GM12864 (cell line): Measurements from ENCODE around the gene HIRIP3.
"Not testable (repeated sequence)": the region's sequence is repeated elsewhere in the genome, so short reads cannot be mapped to it uniquely, and the experiment has no call there.

Experiments used
- DNase-seq: peaks from one replicate; pipeline ENCODE4 v3.0.0-alpha.2; 2011; ENCODE audit warnings: low read depth
- H3K4me3 ChIP-seq: 2 replicates; pipeline ENCODE4 v1.5.1; 2011; ENCODE audit warnings: mild to moderate bottlenecking, low read depth, low read length, control low read depth
- TF ChIP-seq, protein P1 (sequence below): IDR thresholded peaks from 2 replicates; pipeline ENCODE4 v1.5.1; 2011; ENCODE audit warnings: low read depth, mild to moderate bottlenecking, moderate library complexity, low read length, control low read depth, inconsistent platforms; ENCODE audit errors: missing control alignments

The HIRIP3 gene

GRCh38 chr16:30016555-30017276, 21.3 kb upstream of the HIRIP3 start:
- no peak overlapping the region for H3K4me3 ChIP-seq
- TF ChIP-seq, protein P1, sequence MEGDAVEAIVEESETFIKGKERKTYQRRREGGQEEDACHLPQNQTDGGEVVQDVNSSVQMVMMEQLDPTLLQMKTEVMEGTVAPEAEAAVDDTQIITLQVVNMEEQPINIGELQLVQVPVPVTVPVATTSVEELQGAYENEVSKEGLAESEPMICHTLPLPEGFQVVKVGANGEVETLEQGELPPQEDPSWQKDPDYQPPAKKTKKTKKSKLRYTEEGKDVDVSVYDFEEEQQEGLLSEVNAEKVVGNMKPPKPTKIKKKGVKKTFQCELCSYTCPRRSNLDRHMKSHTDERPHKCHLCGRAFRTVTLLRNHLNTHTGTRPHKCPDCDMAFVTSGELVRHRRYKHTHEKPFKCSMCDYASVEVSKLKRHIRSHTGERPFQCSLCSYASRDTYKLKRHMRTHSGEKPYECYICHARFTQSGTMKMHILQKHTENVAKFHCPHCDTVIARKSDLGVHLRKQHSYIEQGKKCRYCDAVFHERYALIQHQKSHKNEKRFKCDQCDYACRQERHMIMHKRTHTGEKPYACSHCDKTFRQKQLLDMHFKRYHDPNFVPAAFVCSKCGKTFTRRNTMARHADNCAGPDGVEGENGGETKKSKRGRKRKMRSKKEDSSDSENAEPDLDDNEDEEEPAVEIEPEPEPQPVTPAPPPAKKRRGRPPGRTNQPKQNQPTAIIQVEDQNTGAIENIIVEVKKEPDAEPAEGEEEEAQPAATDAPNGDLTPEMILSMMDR, result no peak
- no peak for DNase-seq

- H3K4me3 ChIP-seq, DNase-seq: not testable (repeated sequence)
Observed at GRCh38 chr16:30015450-30015849, 20.0 kb upstream of the HIRIP3 start.

DNA sequence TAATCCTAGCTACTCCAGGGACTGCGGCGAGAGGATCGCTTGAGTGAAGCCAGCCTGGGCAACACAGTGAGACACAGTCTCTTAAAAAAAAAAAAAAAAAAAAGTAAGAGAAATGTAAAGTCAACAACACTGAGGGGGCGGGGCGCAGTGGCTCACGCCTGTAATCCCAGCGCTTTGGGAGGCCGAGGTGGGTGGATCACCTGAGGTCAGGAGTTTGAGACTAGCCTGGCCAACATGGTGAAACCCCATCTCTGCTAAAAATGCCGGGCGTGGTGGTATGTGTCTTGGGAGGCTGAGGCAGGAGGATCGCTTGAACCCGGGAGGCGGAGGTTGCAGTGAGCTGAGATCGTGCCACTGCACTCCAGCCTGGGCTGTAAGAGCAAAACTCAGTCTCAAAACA, 17.2 kb upstream of the HIRIP3 start:
- DNase-seq, result not testable (repeated sequence)

GRCh38 chr16:30011714-30012504, 16.5 kb upstream of the HIRIP3 start:
- no peak overlapping the region for H3K4me3 ChIP-seq
- TF ChIP-seq, protein P1, result no peak
- DNase-seq, result no peak

More for the DNA sequence above, 17.2 kb upstream of the HIRIP3 start:
- H3K4me3 ChIP-seq, result not testable (repeated sequence)

DNA sequence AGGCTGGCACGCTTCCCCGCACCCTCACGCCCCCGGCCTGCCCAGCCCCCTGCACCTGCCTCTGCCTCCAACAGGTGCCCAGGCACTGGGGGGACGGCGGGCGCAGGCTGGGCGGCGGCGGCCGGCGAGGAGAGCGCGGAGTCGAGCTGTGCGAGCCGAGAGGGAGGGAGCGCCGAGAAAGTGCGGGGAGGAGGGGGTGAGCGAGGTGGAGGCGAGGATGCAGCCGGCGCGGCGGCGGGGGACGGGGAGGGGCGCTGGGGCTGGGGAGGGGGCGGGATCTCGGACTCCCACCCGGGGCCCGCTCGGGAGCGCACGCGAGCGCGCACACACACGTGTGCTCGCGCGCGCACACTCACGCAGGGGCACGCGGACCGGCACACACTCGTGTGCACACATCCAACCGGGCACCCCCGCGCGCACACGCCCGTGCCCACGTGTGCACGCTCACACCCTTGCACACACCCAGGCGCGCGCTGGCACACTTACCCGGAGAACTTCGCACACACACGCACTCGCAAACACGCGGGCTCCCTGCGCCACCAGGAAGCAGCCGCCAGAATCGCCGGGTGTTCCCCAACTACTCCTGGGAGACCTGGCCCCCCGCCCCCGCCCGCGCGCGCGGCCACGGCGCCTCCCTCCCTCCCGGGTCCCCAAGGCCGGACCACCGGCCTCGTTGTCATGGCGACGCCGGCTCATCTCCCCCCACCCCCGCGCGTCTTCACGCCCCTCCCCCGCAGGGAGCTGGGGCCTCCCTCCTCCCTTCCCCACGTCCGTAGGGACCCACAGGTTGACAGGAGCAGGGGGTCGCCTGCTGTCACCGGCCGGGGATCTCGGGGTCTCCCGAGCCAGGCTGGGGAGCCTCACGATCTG, 15.7 kb upstream of the HIRIP3 start, which contains the start of gene DOC2A:
DOC2A (minus strand) TSS at position 184 of the 870 bp plus-strand sequence. CDS start 805 bp downstream, outside the sequence.
- TF ChIP-seq, protein P1, result no peak
- peak within 1 kb of the TSS; percentile 49 for H3K4me3 ChIP-seq
- no peak for DNase-seq

DNA sequence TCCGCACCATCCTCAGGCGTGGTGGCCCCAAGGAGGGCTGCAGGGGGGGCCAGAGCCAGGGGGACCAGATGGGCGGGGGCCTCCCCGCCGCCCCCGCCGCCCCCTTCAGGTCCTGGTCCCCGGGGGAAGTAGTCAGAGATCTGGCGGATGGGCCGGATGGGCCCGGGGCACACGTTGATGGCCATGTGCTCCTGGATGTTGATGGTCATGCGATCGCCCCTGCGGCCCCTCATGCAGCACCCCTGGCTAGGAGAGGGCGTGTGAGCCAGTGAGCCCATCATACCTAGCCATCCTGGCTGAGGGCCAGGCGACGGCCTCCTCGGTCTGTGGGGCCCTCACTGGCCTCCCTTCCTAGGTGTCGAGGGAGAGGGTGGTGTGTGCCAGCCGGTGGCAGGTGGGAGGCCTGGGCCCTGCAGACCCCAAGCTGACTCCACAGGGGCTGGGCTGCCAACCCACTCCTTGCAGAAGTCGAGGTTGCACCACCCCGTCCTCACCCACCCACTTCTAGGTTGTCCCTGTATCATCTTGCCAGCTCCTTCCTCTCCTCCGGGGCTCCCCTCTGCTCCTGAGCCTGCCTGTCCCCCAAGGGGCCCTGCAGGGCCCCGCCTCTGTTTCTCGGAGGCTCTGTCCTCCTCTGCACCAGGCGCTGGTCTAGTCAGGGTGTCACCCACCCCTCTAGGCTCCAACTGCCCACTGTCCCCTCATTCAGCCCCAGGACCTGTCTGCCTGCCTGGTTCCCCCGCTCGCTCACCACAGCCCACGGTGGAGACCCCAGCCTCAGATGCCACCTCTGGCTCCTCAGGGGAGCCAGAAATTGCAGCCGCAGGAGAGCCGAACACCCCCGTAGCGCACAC, 14.8 kb upstream of the HIRIP3 start:
- TF ChIP-seq, protein P1, result no peak
- no peak overlapping the region; the same call in 1 of the 2 replicates for H3K4me3 ChIP-seq
- no peak for DNase-seq
